ENCODE data around the gene OTP.
"Not testable (repeated sequence)": the region's sequence is repeated elsewhere in the genome, so short reads cannot be mapped to it uniquely, and the experiment has no call there.

The OTP gene

GRCh38 chr5:77608927-77609326 lies 29.6 kb downstream of the OTP start:
- not testable (repeated sequence) for DNase-seq (ENCODE audit: low read depth, low spot score)

DNA sequence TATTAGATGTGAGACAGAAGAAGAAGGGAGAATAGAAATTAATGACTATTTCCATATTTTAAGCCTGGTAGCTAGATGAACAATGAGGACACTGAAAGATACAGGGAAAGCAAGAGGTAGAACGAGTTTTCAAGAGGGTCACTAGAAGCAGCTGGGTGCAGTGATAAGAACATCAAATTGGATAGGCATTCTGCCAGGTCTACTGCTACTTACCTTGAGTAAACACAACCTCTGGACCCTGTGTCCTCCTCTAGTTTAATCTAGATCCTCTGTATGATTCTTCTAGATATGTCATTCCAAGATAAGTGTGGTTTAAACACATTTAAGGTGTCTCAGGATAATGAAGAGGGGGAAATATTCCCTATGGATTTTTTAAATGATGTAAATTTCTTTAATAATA lies 31.2 kb downstream of the OTP start:
- no peak for DNase-seq (ENCODE audit: low read depth, low spot score)

DNA sequence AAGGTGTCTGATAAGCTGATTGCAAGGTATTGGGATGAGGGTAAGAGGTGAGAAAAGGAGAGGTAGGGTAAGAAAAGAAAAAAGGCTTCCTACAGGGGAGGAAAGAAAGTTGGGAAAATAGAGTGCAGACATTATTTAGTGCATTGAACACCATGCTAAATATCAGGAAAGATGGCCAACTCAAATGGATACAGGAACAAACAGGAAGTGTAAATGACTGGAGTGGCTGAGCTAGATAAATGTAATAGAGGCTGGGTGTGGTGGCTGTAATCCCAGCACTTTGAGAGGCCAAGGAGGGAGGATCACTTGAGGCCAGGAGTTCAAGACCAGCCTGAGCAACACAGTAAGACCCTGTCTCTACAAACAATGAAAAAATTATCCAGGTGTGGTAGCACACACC lies 32.2 kb downstream of the OTP start:
- DNase-seq (ENCODE audit: low read depth, low spot score), result no peak

GRCh38 chr5:77599679-77600078 lies 38.8 kb downstream of the OTP start:
- DNase-seq (ENCODE audit: low read depth, low spot score), result no peak

DNA sequence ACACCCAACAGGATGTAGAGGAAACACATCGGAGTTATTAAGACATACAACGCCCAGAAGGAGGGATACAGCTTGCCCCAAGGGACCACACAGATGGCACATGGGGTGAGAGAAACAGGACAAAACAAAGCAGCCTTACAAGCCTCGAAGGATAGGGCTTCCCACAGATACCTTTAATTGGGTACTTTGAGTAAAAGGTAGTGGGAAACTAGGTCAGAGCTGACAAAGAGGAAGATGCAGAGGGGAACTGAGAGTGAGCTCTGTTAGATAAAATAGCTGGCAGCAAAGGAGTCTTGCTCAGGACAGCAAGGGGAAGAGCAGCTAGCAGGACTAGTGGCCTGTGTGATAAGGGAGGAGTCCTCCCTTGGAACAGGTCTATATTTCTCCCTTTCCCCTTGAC lies 48.2 kb downstream of the OTP start:
- DNase-seq (ENCODE audit: low read depth, low spot score), result no peak

DNA sequence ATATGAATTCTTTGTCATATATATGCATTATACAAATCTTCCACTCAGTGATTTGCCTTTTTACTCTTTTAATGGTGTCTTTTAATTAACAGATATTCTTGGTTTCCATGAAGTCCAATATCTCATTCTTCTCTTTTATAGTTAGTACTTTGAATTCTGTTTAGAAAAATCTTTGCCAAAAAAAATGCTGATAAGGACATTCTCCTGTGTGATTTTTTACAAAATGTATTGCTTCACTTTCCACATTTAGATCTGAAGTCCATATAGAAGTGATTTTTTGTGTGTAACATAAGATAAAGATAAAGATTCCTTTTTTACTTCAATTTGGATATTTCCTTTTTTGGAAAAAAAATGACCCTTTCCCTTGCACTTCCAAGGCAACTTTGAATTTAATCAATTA lies 50.3 kb downstream of the OTP start:
- no peak for DNase-seq (ENCODE audit: low read depth, low spot score)

GRCh38 chr5:77586101-77586500 lies 52.4 kb downstream of the OTP start:
- no peak for DNase-seq (ENCODE audit: low read depth, low spot score)

GRCh38 chr5:77582143-77582542 lies 56.4 kb downstream of the OTP start:
- not testable (repeated sequence) for DNase-seq (ENCODE audit: low read depth, low spot score)
